Lung (tissue), 12 donors: ENCODE measurements around the gene ADPRM. TPM values are rescaled to one million over a fixed set of nuclear protein-coding genes. Genes with fewer than 3 reads are reported as not detected.

Experiments used
- ATAC-seq: fragments of 200-7000 bp; cut with Tn5 transposase; one replicate; pipeline ENCODE4 v1.9.1; 2020; ENCODE audit warnings: moderate number of reproducible peaks; ENCODE audit not compliant: insufficient read depth, low FRiP score
- DNase-seq, 3 donors: peaks; one replicate each; pipeline ENCODE4 v3.0.0-alpha.2; 2013 to 2017
- H3K27ac ChIP-seq, 2 donors: one replicate each; pipeline ENCODE4 v1.5.1; 2013; ENCODE audit warnings: mild to moderate bottlenecking in 2 of 2, moderate library complexity in 2 of 2, control low read depth in 1 of 2, inconsistent platforms in 1 of 2, low read depth in 1 of 2, low read length in 1 of 2
- H3K27me3 ChIP-seq, 3 donors: one replicate each; pipeline ENCODE4 v1.5.1; 2013; ENCODE audit warnings: low read length in 2 of 3; ENCODE audit not compliant: control insufficient read depth in 3 of 3, insufficient read depth in 3 of 3
- H3K36me3 ChIP-seq, 4 donors: one replicate each; pipeline ENCODE4 v1.5.1; 2013; ENCODE audit warnings: low read length in 4 of 4, mild to moderate bottlenecking in 1 of 4, moderate library complexity in 1 of 4; ENCODE audit not compliant: control insufficient read depth in 4 of 4, insufficient read depth in 4 of 4
- H3K4me1 ChIP-seq, 5 donors: one replicate each; pipeline ENCODE4 v1.5.1; 2013; ENCODE audit warnings: low read length in 5 of 5, mild to moderate bottlenecking in 2 of 5, moderate library complexity in 1 of 5; ENCODE audit not compliant: control insufficient read depth in 5 of 5, insufficient read depth in 5 of 5
- H3K4me3 ChIP-seq: one replicate; pipeline ENCODE4 v1.5.1; 2013; ENCODE audit warnings: mild to moderate bottlenecking, control low read depth, moderate library complexity
- H3K9ac ChIP-seq, 2 donors: one replicate each; pipeline ENCODE4 v1.5.1; 2013; ENCODE audit warnings: low read length in 2 of 2, control low read depth in 1 of 2; ENCODE audit not compliant: insufficient read depth in 1 of 2
- H3K9me3 ChIP-seq, 4 donors: one replicate each; pipeline ENCODE4 v1.5.1; 2013; ENCODE audit warnings: low read length in 3 of 4, mild to moderate bottlenecking in 1 of 4, moderate library complexity in 1 of 4; ENCODE audit not compliant: control insufficient read depth in 4 of 4, insufficient read depth in 3 of 4
- WGBS, 2 donors: extraction: QIAGEN DNeasy Blood & Tissue Kit; methylation state at CpG; one replicate each; pipeline ENCODE4 v1.1.7; 2013; 5-methylcytosine and 5-hydroxymethylcytosine counted together
- polyA plus RNA-seq, 2 donors: library from polyadenylated mRNA; stranded (reverse); fragments of 200-250 nt; gene quantifications; one replicate each; pipeline ENCODE4 v1.2.1, GENCODE V29; 2013
- total RNA-seq, 2 donors: library from RNA; depleted of rRNA in 1 of 2; stranded (reverse); fragments of >200 nt in 1 of 2; gene quantifications; one replicate each; pipeline ENCODE4 v1.2.1, GENCODE V29; 2014 to 2021
- TF ChIP-seq, protein P1 (sequence below): IDR thresholded peaks from 2 replicates; pipeline ENCODE4 v1.5.1; 2012; ENCODE audit warnings: mild to moderate bottlenecking; ENCODE audit errors: control extremely low read depth, extremely low read depth
- donor health status: control.
- donor health status: control.
- donor health status: Bipolar disorder and iron deficiency.
- donor health status: healthy.
- donor health status: DM: yes; HTN: yes; CAD: no.

Gene ADPRM
- total and polyA plus RNA-seq, 4 donors: 5.0 to 13.9 (median 8.0) TPM

- peaks cover 0 to 10% (median 6%) of the 10 kb centered on the region in 5 donors for H3K4me1 ChIP-seq
- ATAC-seq: no peak
Measured at GRCh38 chr17:10735821-10736220, 38.4 kb downstream of the ADPRM start.

GRCh38 chr17:10737168-10737622, 39.8 kb downstream of the ADPRM start:
- no peak overlapping the region for H3K4me3 ChIP-seq
- H3K9me3 ChIP-seq: no peaks in the 10 kb centered on the region
- DNase-seq (peak; percentile 76 to 83 (median 81)), ATAC-seq (peak; percentile 87)
- TF ChIP-seq, protein P1, sequence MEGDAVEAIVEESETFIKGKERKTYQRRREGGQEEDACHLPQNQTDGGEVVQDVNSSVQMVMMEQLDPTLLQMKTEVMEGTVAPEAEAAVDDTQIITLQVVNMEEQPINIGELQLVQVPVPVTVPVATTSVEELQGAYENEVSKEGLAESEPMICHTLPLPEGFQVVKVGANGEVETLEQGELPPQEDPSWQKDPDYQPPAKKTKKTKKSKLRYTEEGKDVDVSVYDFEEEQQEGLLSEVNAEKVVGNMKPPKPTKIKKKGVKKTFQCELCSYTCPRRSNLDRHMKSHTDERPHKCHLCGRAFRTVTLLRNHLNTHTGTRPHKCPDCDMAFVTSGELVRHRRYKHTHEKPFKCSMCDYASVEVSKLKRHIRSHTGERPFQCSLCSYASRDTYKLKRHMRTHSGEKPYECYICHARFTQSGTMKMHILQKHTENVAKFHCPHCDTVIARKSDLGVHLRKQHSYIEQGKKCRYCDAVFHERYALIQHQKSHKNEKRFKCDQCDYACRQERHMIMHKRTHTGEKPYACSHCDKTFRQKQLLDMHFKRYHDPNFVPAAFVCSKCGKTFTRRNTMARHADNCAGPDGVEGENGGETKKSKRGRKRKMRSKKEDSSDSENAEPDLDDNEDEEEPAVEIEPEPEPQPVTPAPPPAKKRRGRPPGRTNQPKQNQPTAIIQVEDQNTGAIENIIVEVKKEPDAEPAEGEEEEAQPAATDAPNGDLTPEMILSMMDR: peak; percentile 67
- no peak overlapping the region for H3K9ac ChIP-seq
- no peaks in the 10 kb centered on the region for H3K36me3 ChIP-seq
- H3K4me1 ChIP-seq: peaks cover 0 to 10% (median 5%) of the 10 kb centered on the region in 5 donors
- no peaks in the 10 kb centered on the region for H3K27me3 ChIP-seq
- WGBS, 2 donors: 14 to 18% methylated on average over 6 of the region's 6 CpGs
- H3K27ac ChIP-seq: no peak overlapping the region

More at GRCh38 chr17:10735821-10736220, 38.4 kb downstream of the ADPRM start:
- no peak for DNase-seq
- TF ChIP-seq, protein P1: no peak
- no peaks in the 10 kb centered on the region for H3K36me3 ChIP-seq
- H3K4me3 ChIP-seq: no peak overlapping the region
- H3K9ac ChIP-seq: no peak overlapping the region
- WGBS, 2 donors: 93 to 94% methylated on average over 4 of the region's 4 CpGs
- H3K9me3 ChIP-seq: no peaks in the 10 kb centered on the region
- no peak overlapping the region for H3K27ac ChIP-seq
- no peaks in the 10 kb centered on the region for H3K27me3 ChIP-seq

GRCh38 chr17:10737736-10738135, 40.3 kb downstream of the ADPRM start:
- no peaks in the 10 kb centered on the region for H3K9me3 ChIP-seq
- H3K4me3 ChIP-seq: no peak overlapping the region
- H3K9ac ChIP-seq: no peak overlapping the region
- TF ChIP-seq, protein P1: no peak
- ATAC-seq: no peak
- peaks cover 0 to 10% (median 5%) of the 10 kb centered on the region in 5 donors for H3K4me1 ChIP-seq
- DNase-seq: no peak
- H3K27me3 ChIP-seq: no peaks in the 10 kb centered on the region
- H3K36me3 ChIP-seq: no peaks in the 10 kb centered on the region
- no peak overlapping the region for H3K27ac ChIP-seq
- WGBS, 2 donors: 76 to 91% methylated on average over 3 of the region's 3 CpGs
